Fibroblast of lung (primary cell): ENCODE results near the gene FBXO3.

Experiments used
- CTCF ChIP-seq, 2 donors: IDR thresholded peaks in 1 of 2; conservative IDR thresholded peaks in 1 of 2; 1 replicate in 1 of 2; 2 replicates in 1 of 2; pipeline ENCODE4 v1.5.1; 2011 to 2012; ENCODE audit warnings: low read length in 2 of 2, control low read depth in 1 of 2, inconsistent platforms in 1 of 2, low read depth in 1 of 2, mild to moderate bottlenecking in 1 of 2
- EZH2 ChIP-seq: IDR thresholded peaks from 2 replicates; pipeline ENCODE4 v1.5.1; 2012; ENCODE audit warnings: low read length, control low read depth, mild to moderate bottlenecking; ENCODE audit errors: missing control alignments

- no peak for TF ChIP-seq CTCF (conservative IDR thresholded peaks at IDR 0.05 in 1 of 2, IDR thresholded peaks at IDR 0.05 in 1 of 2; ENCODE audit: low read depth in 1 of 2, low read length in 2 of 2)
- no peak for TF ChIP-seq EZH2
These were observed 8.2 kb downstream of the FBXO3 start for GRCh38 chr11:33766085-33766484.
